Activated T-helper 2 cell treated with anti-CD3 and anti-CD28 coated beads, Interferon-gamma antibody, Interleukin-2, Interleukin-4, amounts not matched to agents 10 μg/mL and 5 μg/mL and 100 μg/mL, durations not matched to agents 14 hours and 24 hours and 36 hours (primary cell): ENCODE data around the gene TBXAS1. TPM values are rescaled to one million over a fixed set of nuclear protein-coding genes. Genes with fewer than 3 reads are reported as not detected.

ENCODE experiments used
- DNase-seq: peaks from one replicate; pipeline ENCODE4 v3.0.0; 2021; ENCODE audit warnings: low spot score
- H3K27ac Mint-ChIP-seq: one replicate; pipeline ENCODE4 v1.8.0; 2021; ENCODE audit warnings: mixed read lengths
- H3K27me3 Mint-ChIP-seq: one replicate; pipeline ENCODE4 v1.8.0; 2021; ENCODE audit warnings: low read depth, mixed read lengths
- H3K36me3 Mint-ChIP-seq: one replicate; pipeline ENCODE4 v1.8.0; 2021; ENCODE audit warnings: low read depth, mixed read lengths
- H3K4me1 Mint-ChIP-seq: one replicate; pipeline ENCODE4 v1.8.0; 2021; ENCODE audit warnings: low read depth, mixed read lengths
- H3K4me3 Mint-ChIP-seq: one replicate; pipeline ENCODE4 v1.8.0; 2021; ENCODE audit warnings: low read depth, mild to moderate bottlenecking, moderate library complexity, mixed read lengths
- H3K9me3 Mint-ChIP-seq: one replicate; pipeline ENCODE4 v1.8.0; 2021; ENCODE audit warnings: mixed read lengths
- intact Hi-C: fragments of 100-400 bp; cut with micrococcal nuclease; formaldehyde crosslinking; loops from one replicate; pipeline ENCODE4 v1.15.1; 2023
- total RNA-seq: library from RNA; stranded (reverse); gene quantifications from 2 replicates; pipeline ENCODE4 v1.2.3, GENCODE V29; 2022

The TBXAS1 gene
- total RNA-seq, 1 donor from 2014 or later = 2.0 TPM

DNA sequence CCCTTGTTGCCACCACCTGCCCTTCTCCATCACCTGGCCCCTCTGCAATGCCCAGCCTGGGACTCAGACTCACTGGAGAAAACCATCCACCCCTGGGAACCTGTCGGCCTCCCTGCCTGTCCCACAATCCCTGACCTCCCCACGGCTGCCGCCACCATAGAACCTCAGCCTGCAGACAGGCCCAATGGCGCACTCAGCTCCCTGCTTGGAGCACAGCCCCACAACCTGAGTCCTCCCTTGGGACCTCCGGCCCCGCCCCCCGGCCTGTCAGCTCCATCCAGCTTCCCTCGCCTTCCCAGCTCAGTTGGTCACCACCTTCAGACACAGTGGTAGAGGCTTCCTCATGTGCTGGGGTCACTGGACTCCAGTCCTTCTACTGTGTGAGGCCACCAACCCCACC is 192.5 kb downstream of the TBXAS1 start:
- H3K4me1 Mint-ChIP-seq = no peaks in the 10 kb centered on the region
- H3K9me3 Mint-ChIP-seq = no peaks in the 10 kb centered on the region
- H3K27ac Mint-ChIP-seq = no peak overlapping the region
- intact Hi-C loops = no loop called here
- H3K36me3 Mint-ChIP-seq = peaks cover 30% of the 10 kb centered on the region
- no peaks in the 10 kb centered on the region for H3K27me3 Mint-ChIP-seq
- no peak for DNase-seq
- H3K4me3 Mint-ChIP-seq = no peak overlapping the region

DNA sequence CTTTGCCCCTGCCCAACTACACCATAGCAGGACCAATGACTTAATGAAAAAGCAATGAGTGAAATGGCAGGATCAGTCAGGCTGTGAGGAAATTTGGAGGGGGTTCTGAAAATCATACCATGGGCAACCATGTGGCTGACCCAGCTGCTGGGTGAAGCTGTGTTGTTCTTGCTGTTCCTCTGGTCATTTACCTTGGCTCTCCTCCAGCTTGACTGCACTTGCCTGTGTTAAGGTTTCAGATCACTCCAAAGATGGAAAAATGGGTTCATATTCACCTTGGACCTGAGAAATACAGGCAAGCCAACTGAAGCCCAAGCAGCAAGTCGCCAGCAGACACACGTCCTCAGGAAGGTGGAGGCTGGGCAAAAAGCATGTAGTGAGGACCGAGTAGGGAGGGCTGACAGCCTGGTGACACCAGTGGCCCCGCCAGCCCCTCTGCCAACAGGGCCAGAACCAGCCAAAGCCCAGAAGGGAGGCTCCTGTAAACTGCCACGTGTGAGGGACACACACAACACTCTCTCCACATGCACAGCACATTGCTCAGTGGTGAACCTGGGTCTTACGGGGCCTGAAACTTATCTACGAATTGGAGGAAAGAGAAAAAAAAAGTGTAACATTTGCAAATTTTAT is 193.6 kb downstream of the TBXAS1 start:
- intact Hi-C loops = no loop called here
- no peaks in the 10 kb centered on the region for H3K4me1 Mint-ChIP-seq
- no peak overlapping the region for H3K27ac Mint-ChIP-seq
- no peak overlapping the region for H3K4me3 Mint-ChIP-seq
- H3K9me3 Mint-ChIP-seq = no peaks in the 10 kb centered on the region
- peaks cover 30% of the 10 kb centered on the region for H3K36me3 Mint-ChIP-seq
- no peaks in the 10 kb centered on the region for H3K27me3 Mint-ChIP-seq
- DNase-seq = no peak

DNA sequence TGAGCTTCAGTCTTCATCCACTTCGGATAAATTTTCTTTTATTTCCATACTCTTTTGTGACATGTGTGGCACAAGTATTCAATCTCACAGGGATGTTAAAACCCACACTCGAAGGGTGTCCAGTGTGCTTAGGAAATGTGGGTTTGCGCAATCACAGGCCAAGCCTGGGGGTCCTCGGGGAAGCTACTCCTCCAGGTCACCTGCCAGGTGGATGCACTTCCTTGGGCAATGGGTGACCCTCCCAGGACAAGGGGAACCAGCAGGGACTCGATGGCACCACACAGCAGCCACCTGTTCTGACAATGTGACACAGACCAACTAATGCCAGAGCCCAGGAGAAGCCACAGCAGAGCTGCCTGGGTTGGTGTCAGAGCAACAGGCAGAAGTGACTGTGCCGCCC is 194.7 kb downstream of the TBXAS1 start:
- Mint-ChIP-seq H3K4me1 (no peaks in the 10 kb centered on the region), H3K27me3 (no peaks in the 10 kb centered on the region), H3K4me3 (no peak overlapping the region), H3K36me3 (peaks cover 33% of the 10 kb centered on the region), H3K9me3 (no peaks in the 10 kb centered on the region), H3K27ac (no peak overlapping the region)
- intact Hi-C loops = no loop called here
- no peak for DNase-seq

DNA sequence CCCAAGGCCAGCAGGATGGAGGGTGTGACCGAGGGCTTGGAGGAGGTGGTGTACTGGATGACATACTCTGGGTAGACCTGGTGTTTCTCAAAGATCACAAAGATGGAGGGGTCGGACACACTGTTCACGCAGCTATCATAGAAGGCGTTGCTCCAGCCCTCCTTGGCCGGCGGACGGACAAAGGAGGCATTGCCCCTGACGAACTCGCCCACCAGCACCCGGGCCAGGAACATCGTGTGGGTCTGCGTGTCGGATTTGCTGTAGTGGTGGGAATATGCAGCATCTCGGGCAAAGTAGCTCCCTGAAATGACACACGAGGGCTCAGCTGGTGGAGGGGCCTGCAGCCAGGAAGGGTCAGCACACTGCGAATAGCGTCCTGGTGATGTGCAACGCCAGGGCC is 195.5 kb downstream of the TBXAS1 start:
- DNase-seq = no peak
- Mint-ChIP-seq H3K27ac (no peak overlapping the region), H3K4me1 (no peaks in the 10 kb centered on the region), H3K36me3 (peaks cover 37% of the 10 kb centered on the region), H3K27me3 (no peaks in the 10 kb centered on the region), H3K4me3 (no peak overlapping the region), H3K9me3 (no peaks in the 10 kb centered on the region)
- intact Hi-C loops = no loop called here

DNA sequence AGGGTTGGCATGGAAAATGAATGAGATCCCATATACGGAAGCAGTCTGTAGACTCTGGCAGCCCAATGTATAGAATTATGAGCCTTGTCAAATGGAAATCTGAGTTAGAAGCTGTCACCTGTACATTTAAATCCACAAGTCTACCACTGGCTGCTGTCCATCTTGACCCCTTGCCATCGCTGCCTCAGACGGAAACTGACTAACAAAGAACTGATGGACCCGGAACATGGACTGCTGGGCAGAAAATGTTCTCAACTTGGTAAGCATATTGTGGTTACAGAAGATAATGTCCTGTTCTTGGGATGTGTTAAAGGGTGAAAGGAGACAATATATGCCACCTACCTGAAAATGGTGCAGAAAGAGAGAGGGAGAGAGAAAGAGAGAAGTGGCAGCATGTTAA is 196.2 kb downstream of the TBXAS1 start:
- no peaks in the 10 kb centered on the region for H3K27me3 Mint-ChIP-seq
- intact Hi-C loops = no loop called here
- no peak overlapping the region for H3K27ac Mint-ChIP-seq
- H3K9me3 Mint-ChIP-seq = no peaks in the 10 kb centered on the region
- H3K4me1 Mint-ChIP-seq = no peaks in the 10 kb centered on the region
- H3K36me3 Mint-ChIP-seq = peaks cover 42% of the 10 kb centered on the region
- no peak for DNase-seq
- H3K4me3 Mint-ChIP-seq = no peak overlapping the region

DNA sequence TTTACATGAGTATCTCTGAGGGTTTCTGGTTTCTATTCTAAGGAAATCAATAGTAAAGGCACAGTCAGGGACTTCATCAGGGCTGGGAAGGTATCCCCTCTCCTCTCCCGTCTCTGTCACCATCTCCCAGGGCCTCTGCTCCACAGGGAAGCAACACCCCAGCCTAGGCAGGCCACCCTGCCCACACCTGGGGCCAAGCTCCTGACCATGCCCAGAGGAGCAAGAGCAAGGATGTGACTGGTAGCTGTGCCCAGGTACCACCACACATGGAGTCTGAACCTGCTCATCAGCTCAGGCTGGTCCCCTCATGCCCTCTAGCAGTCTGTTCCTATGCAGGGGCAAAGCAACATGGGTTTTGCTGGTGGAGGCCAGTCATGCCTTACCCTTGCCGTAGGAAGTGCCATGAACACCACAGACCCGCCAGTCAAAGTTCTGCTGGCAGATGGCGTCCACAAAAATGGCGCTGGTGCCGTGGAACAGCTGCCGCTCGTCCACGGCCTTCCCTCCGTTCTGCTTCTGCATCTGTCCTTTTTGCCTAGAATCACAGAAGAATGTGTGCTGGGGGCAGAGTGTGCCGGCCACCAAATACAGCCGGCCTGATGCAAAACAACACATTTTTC is 196.9 kb downstream of the TBXAS1 start:
- Mint-ChIP-seq H3K27me3 (no peaks in the 10 kb centered on the region), H3K4me1 (no peaks in the 10 kb centered on the region), H3K9me3 (no peaks in the 10 kb centered on the region), H3K36me3 (peaks cover 48% of the 10 kb centered on the region), H3K4me3 (no peak overlapping the region), H3K27ac (no peak overlapping the region)
- DNase-seq = no peak
- intact Hi-C loops = no loop called here

DNA sequence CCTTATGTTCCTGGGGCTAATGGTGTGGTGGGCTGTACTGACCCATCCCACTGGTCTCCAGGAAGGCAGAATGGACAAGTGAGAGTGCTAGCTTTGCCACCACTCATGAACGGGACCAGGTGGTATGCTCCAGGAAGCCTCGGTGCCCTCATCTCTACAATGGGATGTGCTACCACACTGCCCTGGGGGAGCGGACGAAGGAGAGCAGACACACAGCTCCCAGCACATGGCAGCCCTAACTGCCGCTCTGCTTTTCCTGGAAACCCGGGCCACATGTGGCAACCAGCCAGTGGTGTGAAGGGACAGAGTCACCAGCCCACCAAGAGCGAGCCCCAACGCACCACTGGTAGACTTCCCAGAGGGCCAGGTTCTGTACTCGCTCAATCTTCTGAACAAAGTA is 197.9 kb downstream of the TBXAS1 start:
- Mint-ChIP-seq H3K4me1 (no peaks in the 10 kb centered on the region), H3K27ac (no peak overlapping the region), H3K4me3 (no peak overlapping the region), H3K27me3 (no peaks in the 10 kb centered on the region), H3K36me3 (peaks cover 51% of the 10 kb centered on the region), H3K9me3 (no peaks in the 10 kb centered on the region)
- no peak for DNase-seq
- intact Hi-C loops = no loop called here

DNA sequence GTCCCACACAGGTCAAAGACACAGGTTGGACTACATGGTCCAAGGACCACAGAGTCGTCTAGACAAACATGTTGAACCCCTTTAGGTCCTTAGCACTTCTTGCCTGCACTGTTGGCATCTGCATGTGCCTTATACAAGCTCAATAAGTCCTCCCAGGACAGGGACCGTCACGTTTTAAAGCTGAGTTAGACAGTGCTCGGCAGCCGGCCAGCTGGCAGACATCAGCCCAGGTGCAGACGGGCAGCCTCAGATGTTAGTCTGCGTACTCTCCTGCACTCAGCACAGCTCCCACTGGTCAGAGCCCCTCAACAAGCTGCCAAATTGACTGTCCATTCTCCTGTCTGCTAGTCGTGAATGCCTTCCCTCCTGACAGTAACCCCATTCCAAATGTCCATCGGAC is 198.8 kb downstream of the TBXAS1 start:
- no peaks in the 10 kb centered on the region for H3K9me3 Mint-ChIP-seq
- no peak overlapping the region for H3K4me3 Mint-ChIP-seq
- H3K36me3 Mint-ChIP-seq = peaks cover 47% of the 10 kb centered on the region
- no peak for DNase-seq
- peaks cover 4% of the 10 kb centered on the region for H3K4me1 Mint-ChIP-seq
- intact Hi-C loops = no loop called here
- H3K27me3 Mint-ChIP-seq = no peaks in the 10 kb centered on the region
- H3K27ac Mint-ChIP-seq = no peak overlapping the region

DNA sequence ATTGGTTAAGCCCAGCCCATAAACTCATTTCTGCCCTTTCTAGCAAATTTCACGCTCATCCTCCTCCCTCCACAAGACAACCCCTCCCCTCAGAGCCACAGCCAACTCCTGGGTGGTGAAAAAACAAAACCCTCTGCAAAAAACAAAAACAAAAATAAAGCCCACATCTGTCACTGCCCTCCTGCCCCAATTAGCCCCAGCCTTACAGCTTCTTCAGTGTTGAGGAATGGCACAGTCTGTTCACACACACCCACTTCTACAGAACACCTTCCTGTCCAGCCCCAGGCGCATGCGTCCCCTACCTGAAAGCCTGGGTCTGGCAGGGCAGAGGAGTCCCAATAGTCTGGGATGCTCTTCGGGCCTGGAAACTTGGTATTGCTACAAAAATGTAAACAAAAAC is 199.2 kb downstream of the TBXAS1 start:
- H3K4me3 Mint-ChIP-seq = no peak overlapping the region
- H3K4me1 Mint-ChIP-seq = peaks cover 6% of the 10 kb centered on the region
- no peak for DNase-seq
- H3K9me3 Mint-ChIP-seq = no peaks in the 10 kb centered on the region
- no peaks in the 10 kb centered on the region for H3K27me3 Mint-ChIP-seq
- peaks cover 46% of the 10 kb centered on the region for H3K36me3 Mint-ChIP-seq
- no peak overlapping the region for H3K27ac Mint-ChIP-seq
- intact Hi-C loops = no loop called here

DNA sequence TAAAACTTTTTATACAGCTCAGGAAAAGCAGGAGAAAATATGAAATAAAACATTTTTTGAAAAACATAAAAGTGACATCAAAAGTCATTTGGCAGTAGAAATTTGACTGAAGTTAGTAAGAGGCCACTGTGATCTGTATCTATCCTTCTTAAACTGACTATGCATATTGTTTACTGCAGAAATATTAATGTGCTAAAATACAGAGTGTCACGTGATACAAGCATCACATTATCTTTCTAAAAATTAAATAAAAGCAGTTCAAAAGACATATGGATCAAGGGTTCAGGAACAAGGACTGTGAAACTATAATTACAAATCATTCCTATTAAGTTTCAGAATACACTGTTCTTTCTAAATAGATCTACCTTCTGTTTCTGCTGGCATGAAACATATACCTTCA is 200.0 kb downstream of the TBXAS1 start:
- H3K36me3 Mint-ChIP-seq = peaks cover 49% of the 10 kb centered on the region
- H3K27me3 Mint-ChIP-seq = no peaks in the 10 kb centered on the region
- H3K27ac Mint-ChIP-seq = no peak overlapping the region
- no peak overlapping the region for H3K4me3 Mint-ChIP-seq
- H3K4me1 Mint-ChIP-seq = peaks cover 9% of the 10 kb centered on the region
- H3K9me3 Mint-ChIP-seq = no peaks in the 10 kb centered on the region
- no peak for DNase-seq
- intact Hi-C loops = no loop called here

DNA sequence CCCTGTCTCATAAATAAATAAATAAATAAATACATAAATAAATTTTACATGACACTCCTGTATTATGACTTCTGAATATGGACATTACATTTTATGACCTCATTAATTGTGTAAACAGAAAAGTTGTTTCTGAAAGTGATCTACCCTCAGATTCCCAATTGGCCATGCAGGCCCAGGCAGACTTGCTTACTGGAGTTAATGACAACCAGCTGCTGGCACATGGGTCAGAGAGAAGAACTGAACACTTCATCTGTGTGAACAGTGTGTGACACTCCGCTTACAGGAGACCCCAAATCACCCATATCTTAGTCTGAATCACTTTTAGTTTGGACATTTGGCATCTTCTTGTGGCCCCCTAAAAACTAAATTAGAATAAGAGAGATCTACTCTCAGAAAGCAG is 202.3 kb downstream of the TBXAS1 start:
- Mint-ChIP-seq H3K36me3 (peaks cover 52% of the 10 kb centered on the region), H3K27me3 (no peaks in the 10 kb centered on the region), H3K4me1 (peaks cover 18% of the 10 kb centered on the region), H3K9me3 (no peaks in the 10 kb centered on the region), H3K4me3 (no peak overlapping the region), H3K27ac (no peak overlapping the region)
- intact Hi-C loops = no loop called here
- DNase-seq = no peak

DNA sequence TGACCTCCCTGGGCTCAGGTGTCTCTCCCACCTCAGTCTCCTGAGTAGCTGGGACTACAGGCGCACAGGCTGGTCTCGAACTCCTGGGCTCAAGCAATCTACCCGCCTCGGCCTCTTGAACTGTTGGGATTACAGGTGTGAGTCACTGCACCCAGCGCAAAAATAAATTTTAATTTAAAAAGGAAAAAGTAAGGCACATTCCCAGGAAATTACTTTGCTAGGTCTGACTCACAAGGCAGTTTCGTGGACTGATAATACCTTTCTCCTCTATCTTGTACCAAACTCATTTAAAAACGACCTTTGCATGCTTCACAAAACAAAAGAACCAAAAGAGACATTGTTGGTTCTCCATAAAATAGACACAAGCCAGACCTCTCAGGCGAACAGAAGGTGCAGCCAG is 204.0 kb downstream of the TBXAS1 start:
- no peak for DNase-seq
- Mint-ChIP-seq H3K36me3 (peaks cover 66% of the 10 kb centered on the region), H3K27ac (no peak overlapping the region), H3K4me1 (peaks cover 21% of the 10 kb centered on the region), H3K9me3 (no peaks in the 10 kb centered on the region), H3K4me3 (no peak overlapping the region), H3K27me3 (no peaks in the 10 kb centered on the region)
- intact Hi-C loops = no loop called here

DNA sequence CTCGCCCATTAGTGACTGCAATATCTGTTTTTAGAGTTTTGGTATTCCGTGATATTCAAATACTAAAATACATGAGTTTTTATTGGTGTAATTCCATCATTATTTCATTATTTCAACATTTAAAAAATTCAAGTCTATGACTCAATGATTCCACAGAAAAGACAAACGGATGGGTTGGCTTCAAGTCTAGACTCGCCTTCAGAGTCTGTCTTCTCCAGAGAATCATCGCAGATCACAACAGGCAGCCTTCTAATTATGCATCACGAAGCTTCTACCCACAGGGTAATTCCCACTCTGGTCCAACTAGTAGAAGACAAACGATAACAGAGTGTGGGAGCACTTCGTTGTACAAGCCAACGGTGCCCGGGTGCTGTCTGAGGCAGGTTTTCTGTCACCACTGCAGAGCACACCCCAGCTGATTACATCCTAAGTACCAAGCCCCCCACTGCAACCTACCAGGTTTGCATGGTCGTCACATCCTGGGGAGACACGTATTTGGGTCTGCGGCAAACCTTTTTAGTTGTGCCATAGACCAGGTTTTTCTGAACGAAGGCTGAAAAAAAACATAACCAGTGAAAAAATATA is 204.8 kb downstream of the TBXAS1 start:
- no peak for DNase-seq
- peaks cover 69% of the 10 kb centered on the region for H3K36me3 Mint-ChIP-seq
- intact Hi-C loops = no loop called here
- no peaks in the 10 kb centered on the region for H3K9me3 Mint-ChIP-seq
- no peaks in the 10 kb centered on the region for H3K27me3 Mint-ChIP-seq
- H3K4me1 Mint-ChIP-seq = peaks cover 21% of the 10 kb centered on the region
- no peak overlapping the region for H3K4me3 Mint-ChIP-seq
- H3K27ac Mint-ChIP-seq = no peak overlapping the region
